CD8-positive, alpha-beta memory T cell (primary cell): Measurements from ENCODE around the gene NPC1L1. TPM values are rescaled to one million over a fixed set of nuclear protein-coding genes. Genes with fewer than 3 reads are reported as not detected.

ENCODE experiments used
- CTCF ChIA-PET: fragments of 350-600 bp; sonication (Branson Sonifier 250); formaldehyde crosslinking; loops from one replicate; lab custom pipeline; 2021; ENCODE audit warnings: antibody characterized with exemption; lab: Charles Lee
- POLR2A ChIA-PET: fragments of 350-600 bp; sonication (Branson Sonifier 250); formaldehyde crosslinking; loops from one replicate; lab custom pipeline; 2021; ENCODE audit warnings: antibody characterized with exemption; lab: Charles Lee
- DNase-seq, 5 donors: peaks; one replicate each; pipeline versions ENCODE4 v3.0.0 to v3.0.0-alpha.2; 2020 to 2022; ENCODE audit warnings: mixed read lengths in 1 of 5
- H3K27ac ChIP-seq: one replicate; pipeline ENCODE4 v1.7.0; 2013; ENCODE audit warnings: low read depth, mild to moderate bottlenecking, low read length, moderate library complexity
- H3K27me3 ChIP-seq: 2 replicates; pipeline ENCODE4 v1.7.0; 2013; ENCODE audit warnings: low read length, mild to moderate bottlenecking; ENCODE audit not compliant: insufficient read depth, poor library complexity, severe bottlenecking
- H3K36me3 ChIP-seq: 2 replicates; pipeline ENCODE4 v1.7.0; 2013; ENCODE audit warnings: mild to moderate bottlenecking, low read length, moderate library complexity; ENCODE audit not compliant: insufficient read depth
- H3K4me1 ChIP-seq: 2 replicates; pipeline ENCODE4 v1.7.0; 2013; ENCODE audit warnings: mild to moderate bottlenecking, low read length, moderate library complexity; ENCODE audit not compliant: insufficient read depth
- H3K4me3 ChIP-seq: 2 replicates; pipeline ENCODE4 v1.7.0; 2013; ENCODE audit warnings: mild to moderate bottlenecking, low read length
- H3K9me3 ChIP-seq: 2 replicates; pipeline ENCODE4 v1.7.0; 2013; ENCODE audit warnings: mild to moderate bottlenecking, low read length
- H3K27ac Mint-ChIP-seq, 8 donors: one replicate each; pipeline ENCODE4 v1.8.0; 2020 to 2021; ENCODE audit warnings: mixed read lengths in 8 of 8, mild to moderate bottlenecking in 6 of 8, inconsistent platforms in 3 of 8, moderate library complexity in 3 of 8
- H3K27me3 Mint-ChIP-seq, 2 donors: one replicate each; pipeline ENCODE4 v1.8.0; 2020 to 2021; ENCODE audit warnings: mixed read lengths in 2 of 2, mild to moderate bottlenecking in 1 of 2, moderate library complexity in 1 of 2
- H3K36me3 Mint-ChIP-seq, 3 donors: one replicate each; pipeline ENCODE4 v1.8.0; 2020 to 2021; ENCODE audit warnings: mixed read lengths in 3 of 3, inconsistent platforms in 1 of 3, mild to moderate bottlenecking in 1 of 3
- H3K4me1 Mint-ChIP-seq, 3 donors: one replicate each; pipeline ENCODE4 v1.8.0; 2020 to 2021; ENCODE audit warnings: mixed read lengths in 3 of 3, inconsistent platforms in 1 of 3, mild to moderate bottlenecking in 1 of 3
- H3K4me3 Mint-ChIP-seq, 7 donors: one replicate each; pipeline ENCODE4 v1.8.0; 2020 to 2021; ENCODE audit warnings: mixed read lengths in 7 of 7, mild to moderate bottlenecking in 6 of 7, moderate library complexity in 4 of 7, inconsistent platforms in 2 of 7
- H3K9me3 Mint-ChIP-seq, 5 donors: one replicate each; pipeline ENCODE4 v1.8.0; 2020 to 2022; ENCODE audit warnings: mixed read lengths in 5 of 5, mild to moderate bottlenecking in 3 of 5, moderate library complexity in 2 of 5, inconsistent platforms in 1 of 5
- polyA plus RNA-seq: library from polyadenylated mRNA; unstranded; fragments of 300-500 nt; fragmentation: Illumina TruSeq; gene quantifications from one replicate; pipeline ENCODE4 v1.2.3, GENCODE V29; 2021
- total RNA-seq, 2 experiments: library from RNA; stranded (reverse); gene quantifications; one replicate each; pipeline ENCODE4 v1.2.3, GENCODE V29; 2021

The NPC1L1 gene
- total and polyA plus RNA-seq, 3 experiments from 2014 or later: not detected

GRCh38 chr7:44549457-44549856 lies 8.3 kb upstream of the NPC1L1 start:
- no peak for DNase-seq
- peaks cover 0 to 2% (median 0%) of the 10 kb centered on the region in 5 donors for H3K9me3 Mint-ChIP-seq
- H3K27me3 Mint-ChIP-seq: peaks cover 8% of the 10 kb centered on the region in 2 donors
- H3K4me3 ChIP-seq: no peak overlapping the region
- no peaks in the 10 kb centered on the region for H3K9me3 ChIP-seq
- no peaks in the 10 kb centered on the region for H3K36me3 ChIP-seq
- no peak overlapping the region for H3K4me3 Mint-ChIP-seq
- no peak overlapping the region for H3K27ac ChIP-seq
- no peaks in the 10 kb centered on the region for H3K4me1 ChIP-seq
- POLR2A ChIA-PET: no interaction called here
- H3K36me3 Mint-ChIP-seq: peaks cover 0 to 2% (median 0%) of the 10 kb centered on the region in 3 donors
- H3K27me3 ChIP-seq: no peaks in the 10 kb centered on the region
- CTCF ChIA-PET: no interaction called here
- H3K4me1 Mint-ChIP-seq: no peaks in the 10 kb centered on the region
- no peak overlapping the region for H3K27ac Mint-ChIP-seq

- no peaks in the 10 kb centered on the region for H3K27me3 ChIP-seq
- H3K4me3 ChIP-seq: no peak overlapping the region
- Mint-ChIP-seq H3K9me3 (peaks cover 0 to 2% (median 0%) of the 10 kb centered on the region in 5 donors), H3K4me3 (no peak overlapping the region), H3K4me1 (no peaks in the 10 kb centered on the region), H3K27me3 (peaks cover 8% of the 10 kb centered on the region in 2 donors), H3K27ac (no peak overlapping the region), H3K36me3 (peaks cover 0 to 2% (median 0%) of the 10 kb centered on the region in 3 donors)
- ChIA-PET POLR2A (no interaction called here), CTCF (no interaction called here)
- H3K9me3 ChIP-seq: no peaks in the 10 kb centered on the region
- no peak for DNase-seq
- no peaks in the 10 kb centered on the region for H3K36me3 ChIP-seq
- no peak overlapping the region for H3K27ac ChIP-seq
- no peaks in the 10 kb centered on the region for H3K4me1 ChIP-seq
These were observed 7.8 kb upstream of the NPC1L1 start for GRCh38 chr7:44548893-44549292.

- Mint-ChIP-seq H3K4me3 (no peak overlapping the region), H3K27ac (peak overlapping the region in 1 of 8 donors; percentile 43), H3K9me3 (peaks cover 0 to 2% (median 0%) of the 10 kb centered on the region in 5 donors), H3K27me3 (peaks cover 11 to 12% of the 10 kb centered on the region in 2 donors), H3K4me1 (no peaks in the 10 kb centered on the region), H3K36me3 (peaks cover 0 to 2% (median 0%) of the 10 kb centered on the region in 3 donors)
- POLR2A ChIA-PET: interaction anchor here (0.7 kb wide), 1 partner anchor 26 kb away, joined by 5 read pairs; the partner anchor contains the start of gene DDX56
- H3K27me3 ChIP-seq: no peaks in the 10 kb centered on the region
- H3K4me1 ChIP-seq: no peaks in the 10 kb centered on the region
- no peak overlapping the region for H3K4me3 ChIP-seq
- no peaks in the 10 kb centered on the region for H3K9me3 ChIP-seq
- CTCF ChIA-PET: interaction anchor here (1.0 to 1.3 kb wide), 2 partner anchors 13 to 17 kb away, joined by 3 read pairs; no protein-coding TSS in a partner anchor
- no peak overlapping the region for H3K27ac ChIP-seq
- DNase-seq: no peak
- no peaks in the 10 kb centered on the region for H3K36me3 ChIP-seq
These were observed 6.6 kb upstream of the NPC1L1 start for GRCh38 chr7:44547536-44548231.

GRCh38 chr7:44541876-44542610 lies 913 bp upstream of the NPC1L1 start:
- Histone ChIP-seq H3K4me1 (no peaks in the 10 kb centered on the region), H3K36me3 (no peaks in the 10 kb centered on the region), H3K9me3 (no peaks in the 10 kb centered on the region), H3K27me3 (no peaks in the 10 kb centered on the region), H3K4me3 (no peak overlapping the region), H3K27ac (no peak overlapping the region)
- Mint-ChIP-seq H3K4me1 (no peaks in the 10 kb centered on the region), H3K36me3 (peaks cover 0 to 2% (median 0%) of the 10 kb centered on the region in 3 donors), H3K9me3 (no peaks in the 10 kb centered on the region), H3K27me3 (peaks cover 6 to 8% of the 10 kb centered on the region in 2 donors), H3K27ac (no peak overlapping the region), H3K4me3 (no peak overlapping the region)
- POLR2A ChIA-PET: interaction anchor here (0.5 kb wide), 1 partner anchor 95 kb away, joined by 3 read pairs; no protein-coding TSS in a partner anchor
- no peak for DNase-seq
- CTCF ChIA-PET: no interaction called here

- H3K27me3 ChIP-seq: no peaks in the 10 kb centered on the region
- Mint-ChIP-seq H3K4me3 (no peak overlapping the region), H3K27me3 (peaks cover 6 to 7% of the 10 kb centered on the region in 2 donors), H3K9me3 (no peaks in the 10 kb centered on the region), H3K4me1 (no peaks in the 10 kb centered on the region), H3K36me3 (peaks cover 0 to 2% (median 0%) of the 10 kb centered on the region in 3 donors), H3K27ac (no peak overlapping the region)
- H3K36me3 ChIP-seq: no peaks in the 10 kb centered on the region
- no peaks in the 10 kb centered on the region for H3K9me3 ChIP-seq
- no peak overlapping the region for H3K27ac ChIP-seq
- no peaks in the 10 kb centered on the region for H3K4me1 ChIP-seq
- POLR2A ChIA-PET: no interaction called here
- CTCF ChIA-PET: interaction anchor here (0.6 kb wide), 1 partner anchor 63 kb away, joined by 3 read pairs; no protein-coding TSS in a partner anchor
- DNase-seq: no peak
- no peak overlapping the region for H3K4me3 ChIP-seq
These were observed 520 bp downstream of the NPC1L1 start for GRCh38 chr7:44540592-44541027.

GRCh38 chr7:44539669-44540506 lies 1.2 kb downstream of the NPC1L1 start:
- Histone ChIP-seq H3K9me3 (no peaks in the 10 kb centered on the region), H3K27me3 (no peaks in the 10 kb centered on the region), H3K4me1 (no peaks in the 10 kb centered on the region), H3K27ac (no peak overlapping the region), H3K4me3 (no peak overlapping the region), H3K36me3 (no peaks in the 10 kb centered on the region)
- Mint-ChIP-seq H3K27ac (peak overlapping the region in 1 of 8 donors; percentile 37), H3K36me3 (no peaks in the 10 kb centered on the region), H3K9me3 (no peaks in the 10 kb centered on the region), H3K4me1 (no peaks in the 10 kb centered on the region), H3K4me3 (no peak overlapping the region), H3K27me3 (peaks cover 5 to 6% of the 10 kb centered on the region in 2 donors)
- ChIA-PET POLR2A (no interaction called here), CTCF (interaction anchor here (0.6 kb wide), 1 partner anchor 62 kb away, joined by 3 read pairs; no protein-coding TSS in a partner anchor)
- no peak for DNase-seq

- H3K36me3 Mint-ChIP-seq: no peaks in the 10 kb centered on the region
- H3K4me3 ChIP-seq: no peak overlapping the region
- H3K9me3 Mint-ChIP-seq: no peaks in the 10 kb centered on the region
- no peak overlapping the region for H3K27ac ChIP-seq
- no peaks in the 10 kb centered on the region for H3K36me3 ChIP-seq
- no peak overlapping the region for H3K4me3 Mint-ChIP-seq
- no peaks in the 10 kb centered on the region for H3K27me3 ChIP-seq
- no peaks in the 10 kb centered on the region for H3K4me1 Mint-ChIP-seq
- H3K27ac Mint-ChIP-seq: no peak overlapping the region
- POLR2A ChIA-PET: no interaction called here
- peaks cover 5 to 6% of the 10 kb centered on the region in 2 donors for H3K27me3 Mint-ChIP-seq
- no peaks in the 10 kb centered on the region for H3K9me3 ChIP-seq
- no peak for DNase-seq
- no peaks in the 10 kb centered on the region for H3K4me1 ChIP-seq
- CTCF ChIA-PET: no interaction called here
These were observed 2.1 kb downstream of the NPC1L1 start for GRCh38 chr7:44538798-44539668.
